IPS-18a (cell line): ENCODE data around the gene WWP2.
A peak's percentile ranks its signal among the peaks of the same experiment; 100 is the strongest.
"Not testable (repeated sequence)": the region's sequence is repeated elsewhere in the genome, so short reads cannot be mapped to it uniquely, and the experiment has no call there.

Experiments
- H3K27ac ChIP-seq: one replicate; pipeline ENCODE4 v1.5.1; 2013; ENCODE audit warnings: low read length
- H3K27me3 ChIP-seq: one replicate; pipeline ENCODE4 v1.6.1; 2013; ENCODE audit warnings: mild to moderate bottlenecking, low read length; ENCODE audit not compliant: control insufficient read depth, insufficient read depth
- H3K36me3 ChIP-seq: one replicate; pipeline ENCODE4 v1.6.1; 2013; ENCODE audit warnings: low read depth, low read length; ENCODE audit not compliant: control insufficient read depth
- H3K4me1 ChIP-seq: one replicate; pipeline ENCODE4 v1.6.1; 2013; ENCODE audit warnings: low read depth, low read length; ENCODE audit not compliant: control insufficient read depth
- H3K4me3 ChIP-seq: one replicate; pipeline ENCODE4 v1.5.1; 2013; ENCODE audit warnings: low read length
- H3K9ac ChIP-seq: one replicate; pipeline ENCODE4 v1.6.1; 2013; ENCODE audit warnings: mild to moderate bottlenecking, low read length, moderate library complexity
- H3K9me3 ChIP-seq: one replicate; pipeline ENCODE4 v1.6.1; 2013; ENCODE audit warnings: low read depth, low read length; ENCODE audit not compliant: control insufficient read depth

Gene WWP2

GRCh38 chr16:69754143-69754468 is 8.0 kb upstream of the WWP2 start:
- no peaks in the 10 kb centered on the region for H3K27me3 ChIP-seq
- H3K4me3 ChIP-seq = peak overlapping the region; percentile 93
- no peaks in the 10 kb centered on the region for H3K9me3 ChIP-seq
- H3K4me1 ChIP-seq = no peaks in the 10 kb centered on the region
- H3K36me3 ChIP-seq = peaks cover 25% of the 10 kb centered on the region
- peak overlapping the region; percentile 98 for H3K9ac ChIP-seq
- peak overlapping the region; percentile 94 for H3K27ac ChIP-seq

DNA sequence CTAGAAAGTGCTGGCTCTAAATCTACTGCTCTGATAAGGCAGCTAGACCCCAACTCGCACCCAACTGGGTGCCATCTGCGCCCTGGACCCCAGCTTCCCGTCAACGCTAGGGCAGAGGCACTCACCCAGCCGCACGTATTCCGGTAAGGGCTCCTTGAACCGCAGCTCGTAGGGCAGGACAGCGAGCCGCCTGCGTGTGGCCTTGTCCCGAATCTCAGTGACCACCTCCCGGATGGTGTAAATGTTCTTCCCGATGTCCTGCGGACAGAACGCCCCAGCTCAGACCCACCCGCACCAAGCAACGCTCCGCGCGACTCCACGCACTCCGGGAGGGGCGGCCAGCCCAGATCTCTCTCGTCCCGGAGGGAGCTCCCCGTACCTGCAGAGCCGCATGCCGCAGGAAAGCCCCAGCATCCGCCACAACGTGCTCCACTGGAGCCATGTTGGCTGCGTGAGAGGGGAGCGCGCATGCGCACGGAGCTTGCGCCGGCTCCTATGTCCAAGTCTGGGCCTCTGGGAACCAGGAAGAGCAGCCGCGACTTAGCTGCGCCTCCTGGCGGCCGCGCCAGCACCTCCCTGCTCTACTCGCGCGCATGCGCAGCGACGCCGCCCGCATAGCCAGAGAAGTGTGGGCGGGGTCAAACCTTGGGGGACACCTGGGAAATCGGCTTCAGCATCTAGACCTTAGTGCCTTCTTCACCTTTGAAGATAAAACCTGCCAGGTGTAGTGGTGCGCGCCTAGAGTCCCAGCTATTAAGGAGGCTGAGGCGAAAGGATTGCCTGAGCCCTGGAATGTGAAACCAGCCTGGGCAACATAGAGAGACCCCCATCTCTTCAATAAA is 7.4 kb upstream of the WWP2 start, which contains the start of gene NOB1:
NOB1 (minus strand) TSS at position 458 of the 842 bp plus-strand sequence; CDS start at position 442, 16 bp downstream.
- Histone ChIP-seq H3K4me1 (no peaks in the 10 kb centered on the region), H3K9ac (peak within 1 kb of the TSS; percentile 98), H3K4me3 (peak within 1 kb of the TSS; percentile 93), H3K27ac (peak within 1 kb of the TSS; percentile 94), H3K27me3 (no peaks in the 10 kb centered on the region), H3K36me3 (peaks cover 22% of the 10 kb centered on the region), H3K9me3 (no peaks in the 10 kb centered on the region)

GRCh38 chr16:69756705-69757104 is 5.4 kb upstream of the WWP2 start:
- no peak overlapping the region for H3K9ac ChIP-seq
- peaks cover 7% of the 10 kb centered on the region for H3K36me3 ChIP-seq
- no peaks in the 10 kb centered on the region for H3K9me3 ChIP-seq
- H3K4me1 ChIP-seq = peaks cover under 1% of the 10 kb centered on the region
- no peak overlapping the region for H3K27ac ChIP-seq
- no peaks in the 10 kb centered on the region for H3K27me3 ChIP-seq
- H3K4me3 ChIP-seq = no peak overlapping the region

DNA sequence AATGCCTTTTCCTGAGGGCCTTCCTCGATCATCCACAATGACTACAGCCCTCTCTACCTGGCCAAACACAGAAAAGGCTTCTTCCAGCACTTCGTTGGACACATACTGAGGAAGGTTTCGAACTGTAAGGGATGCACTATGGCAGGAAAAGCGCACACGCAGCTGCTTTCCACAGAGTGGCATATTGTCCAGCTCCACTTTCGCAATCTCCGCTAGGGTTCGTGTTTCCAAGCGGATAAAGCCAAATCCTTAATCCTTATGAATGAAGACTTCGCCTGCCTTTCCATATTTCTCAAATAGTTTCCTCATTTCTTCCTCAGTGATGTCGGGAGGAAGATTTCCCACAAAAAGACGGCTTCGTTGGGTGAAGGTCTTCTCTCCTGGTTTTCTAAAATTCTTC is 4.8 kb upstream of the WWP2 start:
- not testable (repeated sequence) for H3K27ac ChIP-seq, H3K36me3 ChIP-seq, H3K9me3 ChIP-seq, H3K4me1 ChIP-seq, H3K27me3 ChIP-seq, H3K4me3 ChIP-seq, H3K9ac ChIP-seq

GRCh38 chr16:69762814-69763598 is 874 bp downstream of the WWP2 start:
- H3K27me3 ChIP-seq = no peaks in the 10 kb centered on the region
- H3K27ac ChIP-seq = peak overlapping the region; percentile 69
- H3K4me1 ChIP-seq = peaks cover 7% of the 10 kb centered on the region
- H3K9ac ChIP-seq = peak overlapping the region; percentile 87
- no peaks in the 10 kb centered on the region for H3K36me3 ChIP-seq
- H3K9me3 ChIP-seq = no peaks in the 10 kb centered on the region
- peak overlapping the region; percentile 96 for H3K4me3 ChIP-seq

DNA sequence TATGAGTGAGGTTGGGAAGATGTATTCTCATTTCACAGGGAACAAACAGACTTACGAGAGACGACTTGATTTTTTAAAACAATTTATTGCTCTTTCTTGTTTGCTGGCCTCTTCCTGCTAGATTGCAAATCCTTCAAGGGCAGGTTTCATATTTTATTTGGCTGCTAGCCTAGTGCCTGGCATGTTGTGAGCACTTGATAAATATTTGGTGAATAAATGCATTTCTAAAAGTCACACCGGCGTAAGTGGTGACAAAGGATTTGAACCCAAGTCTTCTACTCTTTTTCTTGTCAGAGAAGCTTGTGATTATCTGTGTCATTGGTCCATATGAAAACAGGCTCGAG is 1.4 kb downstream of the WWP2 start:
- peaks cover 7% of the 10 kb centered on the region for H3K4me1 ChIP-seq
- H3K27ac ChIP-seq = no peak overlapping the region
- H3K27me3 ChIP-seq = no peaks in the 10 kb centered on the region
- no peak overlapping the region for H3K9ac ChIP-seq
- no peaks in the 10 kb centered on the region for H3K36me3 ChIP-seq
- H3K4me3 ChIP-seq = peak overlapping the region; percentile 96
- no peaks in the 10 kb centered on the region for H3K9me3 ChIP-seq

DNA sequence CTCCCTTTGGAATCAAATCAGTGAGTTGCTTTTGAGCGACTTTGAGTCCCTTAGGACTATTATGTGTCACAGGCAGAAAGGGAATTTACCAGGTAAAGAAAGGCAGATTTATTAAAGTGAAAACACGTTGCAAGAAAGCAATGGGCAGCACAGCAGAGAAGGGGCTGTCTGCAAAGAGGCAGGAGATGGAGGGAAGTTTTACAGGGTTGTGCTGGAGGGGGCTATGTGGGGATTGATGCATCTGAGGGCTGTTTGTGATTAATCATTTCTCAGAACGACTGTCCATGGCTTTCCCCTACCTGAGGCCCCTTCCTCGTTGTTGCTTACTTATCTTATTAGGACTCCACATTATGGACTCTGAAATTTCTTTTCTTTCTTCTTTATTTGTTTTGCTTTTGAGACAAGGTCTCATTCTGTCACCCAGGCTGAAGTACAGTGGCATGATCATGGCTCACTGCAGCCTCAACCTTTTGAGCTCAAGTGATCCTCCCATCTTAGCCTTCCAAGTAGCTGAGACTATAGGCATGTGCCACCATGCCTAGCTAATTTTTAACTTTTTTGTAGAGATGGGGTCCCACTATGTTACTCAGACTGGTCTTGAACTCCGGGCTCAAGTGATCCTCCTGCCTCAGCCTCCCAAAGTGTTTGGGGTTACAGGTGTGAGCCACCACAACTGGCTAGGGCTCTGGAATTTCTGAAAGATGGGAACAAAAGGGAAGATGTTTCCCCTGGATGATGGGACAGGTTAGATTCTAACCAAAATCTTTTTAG is 5.5 kb downstream of the WWP2 start:
- H3K36me3 ChIP-seq = no peaks in the 10 kb centered on the region
- no peaks in the 10 kb centered on the region for H3K27me3 ChIP-seq
- no peak overlapping the region for H3K27ac ChIP-seq
- H3K4me3 ChIP-seq = no peak overlapping the region
- no peak overlapping the region for H3K9ac ChIP-seq
- H3K9me3 ChIP-seq = no peaks in the 10 kb centered on the region
- H3K4me1 ChIP-seq = peaks cover 4% of the 10 kb centered on the region

- H3K9me3 ChIP-seq = no peaks in the 10 kb centered on the region
Observed at GRCh38 chr16:69768666-69769065, 6.5 kb downstream of the WWP2 start.

DNA sequence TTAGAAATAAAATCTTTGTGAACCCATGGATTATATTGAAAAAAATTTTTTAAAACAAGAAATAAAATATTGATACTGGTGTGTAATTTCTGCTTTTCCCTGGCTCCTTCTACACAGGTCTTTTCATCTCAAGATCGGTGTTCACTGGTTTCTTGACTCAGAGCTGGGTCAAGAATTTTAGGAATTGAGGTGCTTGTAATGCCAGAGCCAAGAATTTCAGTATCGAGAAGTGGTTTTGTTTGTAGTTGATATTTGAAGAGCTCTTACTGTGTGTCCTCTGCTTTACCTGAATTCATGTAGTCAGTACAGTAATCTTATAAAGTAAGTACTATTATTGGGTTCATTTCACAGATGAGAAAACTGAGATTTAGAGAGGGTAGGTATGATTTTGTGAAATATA is 7.3 kb downstream of the WWP2 start:
- Histone ChIP-seq H3K4me1 (no peaks in the 10 kb centered on the region), H3K9ac (no peak overlapping the region), H3K27me3 (no peaks in the 10 kb centered on the region), H3K4me3 (no peak overlapping the region), H3K36me3 (no peaks in the 10 kb centered on the region), H3K9me3 (no peaks in the 10 kb centered on the region), H3K27ac (no peak overlapping the region)

More at GRCh38 chr16:69768666-69769065, 6.5 kb downstream of the WWP2 start:
- no peaks in the 10 kb centered on the region for H3K4me1 ChIP-seq
- H3K9ac ChIP-seq = no peak overlapping the region
- H3K4me3 ChIP-seq = no peak overlapping the region
- no peak overlapping the region for H3K27ac ChIP-seq
- H3K27me3 ChIP-seq = no peaks in the 10 kb centered on the region
- no peaks in the 10 kb centered on the region for H3K36me3 ChIP-seq

DNA sequence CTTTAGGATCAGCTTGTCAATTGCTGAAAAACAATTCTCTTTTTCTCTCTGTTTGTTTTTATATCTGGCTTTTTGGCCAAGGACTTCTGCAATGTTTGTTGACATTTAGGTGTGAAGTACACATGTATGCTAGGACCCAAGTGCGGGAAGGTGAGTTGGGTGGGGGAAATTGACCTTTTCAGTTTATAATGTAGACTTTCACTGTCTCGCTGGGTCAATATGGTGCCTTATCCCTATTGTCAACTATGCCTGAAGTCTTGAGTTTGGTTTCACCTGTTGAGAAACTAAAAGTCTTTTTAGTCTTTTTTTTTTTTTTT is 9.5 kb downstream of the WWP2 start:
- no peak overlapping the region for H3K27ac ChIP-seq
- H3K4me1 ChIP-seq = no peaks in the 10 kb centered on the region
- H3K36me3 ChIP-seq = no peaks in the 10 kb centered on the region
- H3K9me3 ChIP-seq = no peaks in the 10 kb centered on the region
- no peak overlapping the region for H3K4me3 ChIP-seq
- no peak overlapping the region for H3K9ac ChIP-seq
- H3K27me3 ChIP-seq = no peaks in the 10 kb centered on the region

DNA sequence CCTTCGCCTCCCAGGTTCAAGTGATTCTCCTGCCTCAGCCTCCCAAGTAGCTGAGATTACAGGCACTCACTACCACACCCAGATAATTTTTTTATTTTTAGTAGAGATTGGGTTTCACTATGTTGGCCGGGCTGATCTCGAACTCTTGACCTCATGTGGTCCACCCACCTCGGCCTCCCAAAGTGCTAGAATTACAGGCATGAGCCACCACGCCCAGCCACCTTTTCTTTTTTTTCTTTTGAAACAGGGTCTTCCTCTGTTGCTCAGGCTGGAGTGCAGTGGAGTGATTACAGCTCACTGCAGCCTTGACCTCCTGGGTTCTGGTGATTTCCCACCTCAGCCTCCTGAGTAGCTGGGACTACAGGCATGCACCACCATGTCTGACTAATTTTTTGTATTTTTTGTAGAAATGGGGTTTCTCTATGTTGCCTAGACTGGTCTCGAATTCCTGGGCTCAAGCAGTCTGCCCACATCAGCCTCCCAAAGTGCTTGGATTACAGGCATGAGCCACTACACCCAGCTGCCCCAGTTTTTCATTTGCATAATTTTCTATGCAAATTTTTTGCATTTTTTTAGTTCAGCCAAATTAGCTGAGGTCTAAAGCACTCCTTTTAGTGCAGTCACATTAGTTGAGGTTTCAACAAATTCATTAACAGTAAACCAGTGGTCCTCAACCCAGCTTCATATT is 11.3 kb downstream of the WWP2 start:
- Histone ChIP-seq H3K36me3 (no peaks in the 10 kb centered on the region), H3K9ac (no peak overlapping the region), H3K27me3 (no peaks in the 10 kb centered on the region), H3K4me1 (no peaks in the 10 kb centered on the region), H3K4me3 (no peak overlapping the region), H3K27ac (no peak overlapping the region), H3K9me3 (no peaks in the 10 kb centered on the region)
